HG03521 (cell line): ENCODE data around the gene GALNT9.
"Not testable (repeated sequence)": the region's sequence is repeated elsewhere in the genome, so short reads cannot be mapped to it uniquely, and the experiment has no call there.

Source experiments
- ATAC-seq: cut with Tn5 transposase; IDR thresholded peaks from one replicate; pipeline ENCODE4 v1.9.1; 2021; ENCODE audit warnings: mild to moderate bottlenecking, moderate library complexity; ENCODE audit not compliant: unreplicated experiment

GALNT9 gene

GRCh38 chr12:132329036-132329719 lies at the start of gene GALNT9:
GALNT9 (minus strand) TSS chr12:132329589; CDS start chr12:132329203, 386 bp downstream.
- ATAC-seq = no peak

GRCh38 chr12:132379057-132379456 lies 49.7 kb upstream of the GALNT9 start:
- not testable (repeated sequence) for ATAC-seq

- ATAC-seq = no peak
Observed at GRCh38 chr12:132377147-132377546, 47.8 kb upstream of the GALNT9 start.

- no peak for ATAC-seq
Observed at GRCh38 chr12:132376464-132376830, 47.1 kb upstream of the GALNT9 start.

- no peak for ATAC-seq
Observed at GRCh38 chr12:132375747-132376463, 46.5 kb upstream of the GALNT9 start.

GRCh38 chr12:132374612-132375445 lies 45.4 kb upstream of the GALNT9 start:
- no peak for ATAC-seq

- ATAC-seq = no peak
Observed at GRCh38 chr12:132373901-132374611, 44.7 kb upstream of the GALNT9 start.

GRCh38 chr12:132367852-132368251 lies 38.5 kb upstream of the GALNT9 start:
- ATAC-seq = no peak

GRCh38 chr12:132367071-132367851 lies 37.9 kb upstream of the GALNT9 start:
- ATAC-seq = no peak

GRCh38 chr12:132366341-132366861 lies 37.0 kb upstream of the GALNT9 start:
- ATAC-seq = no peak

- ATAC-seq = no peak
Observed at GRCh38 chr12:132365226-132365625, 35.8 kb upstream of the GALNT9 start.

- ATAC-seq = no peak
Observed at GRCh38 chr12:132364348-132364902, 35.0 kb upstream of the GALNT9 start.

- ATAC-seq = no peak
Observed at GRCh38 chr12:132363661-132364347, 34.4 kb upstream of the GALNT9 start.

- no peak for ATAC-seq
Observed at GRCh38 chr12:132362996-132363660, 33.7 kb upstream of the GALNT9 start.

- ATAC-seq = no peak
Observed at GRCh38 chr12:132360906-132361777, 31.8 kb upstream of the GALNT9 start.

- no peak for ATAC-seq
Observed at GRCh38 chr12:132360410-132360809, 31.0 kb upstream of the GALNT9 start.

GRCh38 chr12:132359971-132360370 lies 30.6 kb upstream of the GALNT9 start:
- ATAC-seq = no peak

- no peak for ATAC-seq
Observed at GRCh38 chr12:132359551-132359950, 30.2 kb upstream of the GALNT9 start.
